GM08714 (cell line): ENCODE results near the gene TMUB1.

Experiments
- H3K4me3 ChIP-seq: fragments of 200-500 bp; sonication (Bioruptor generic); 2 replicates; pipeline ENCODE4 v1.5.1; 2014; ENCODE audit warnings: mild to moderate bottlenecking, low read length, inconsistent platforms
- ZNF274 ChIP-seq: IDR thresholded peaks from 2 replicates; pipeline ENCODE4 v1.6.1; 2012; ENCODE audit warnings: mild to moderate bottlenecking, low read depth, low read length

Gene TMUB1

DNA sequence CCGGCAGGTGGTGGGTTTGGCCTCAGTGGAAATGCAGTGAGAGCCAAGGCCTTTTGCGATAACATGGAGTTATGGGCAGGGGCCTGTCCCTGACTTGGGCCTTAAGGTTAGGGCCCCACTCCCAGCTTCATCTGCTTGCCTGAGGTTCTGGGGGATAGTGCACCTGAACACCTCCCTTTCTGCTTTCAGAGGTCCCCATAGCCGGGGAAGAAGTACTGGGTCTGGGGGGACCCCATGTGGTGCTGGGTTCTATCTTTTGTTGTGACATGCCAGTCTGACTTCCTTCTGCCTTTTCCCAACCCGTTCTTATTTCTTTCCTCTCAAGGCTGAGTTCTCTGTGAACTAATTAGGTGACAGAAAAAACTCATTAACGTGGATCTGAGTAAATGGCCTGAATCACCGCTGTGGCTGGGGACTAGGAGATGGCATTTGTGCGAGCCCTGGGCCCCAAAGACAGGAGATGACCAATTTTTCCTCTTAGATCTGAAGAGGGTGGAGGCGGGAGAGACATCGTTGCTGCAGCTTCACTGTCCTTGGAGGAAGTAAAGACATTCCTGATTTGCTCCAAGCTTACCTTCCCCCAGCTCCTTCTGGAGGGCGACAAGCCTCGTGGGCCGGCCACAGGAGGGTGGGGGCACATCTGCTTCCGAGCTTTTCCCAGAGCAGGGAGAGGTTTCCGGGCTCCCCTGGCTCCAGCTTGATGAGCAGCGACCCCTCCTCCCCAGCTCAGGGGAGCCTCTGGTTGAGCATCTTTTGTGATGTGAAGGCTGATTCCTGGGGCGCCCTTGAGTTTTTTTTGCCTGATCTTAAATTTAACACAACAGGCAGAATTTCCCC is 4.9 kb upstream of the TMUB1 start:
- no peak for TF ChIP-seq ZNF274
- H3K4me3 ChIP-seq, result peak overlapping the region; percentile 90; the same call in 1 of the 2 replicates

- H3K4me3 ChIP-seq, result peak overlapping the region; percentile 90
Measured at GRCh38 chr7:151087245-151088018, 4.1 kb upstream of the TMUB1 start.

GRCh38 chr7:151086802-151087244 is 3.5 kb upstream of the TMUB1 start:
- H3K4me3 ChIP-seq, result peak overlapping the region; percentile 90
- no peak for TF ChIP-seq ZNF274

More at GRCh38 chr7:151087245-151088018, 4.1 kb upstream of the TMUB1 start:
- no peak for TF ChIP-seq ZNF274

DNA sequence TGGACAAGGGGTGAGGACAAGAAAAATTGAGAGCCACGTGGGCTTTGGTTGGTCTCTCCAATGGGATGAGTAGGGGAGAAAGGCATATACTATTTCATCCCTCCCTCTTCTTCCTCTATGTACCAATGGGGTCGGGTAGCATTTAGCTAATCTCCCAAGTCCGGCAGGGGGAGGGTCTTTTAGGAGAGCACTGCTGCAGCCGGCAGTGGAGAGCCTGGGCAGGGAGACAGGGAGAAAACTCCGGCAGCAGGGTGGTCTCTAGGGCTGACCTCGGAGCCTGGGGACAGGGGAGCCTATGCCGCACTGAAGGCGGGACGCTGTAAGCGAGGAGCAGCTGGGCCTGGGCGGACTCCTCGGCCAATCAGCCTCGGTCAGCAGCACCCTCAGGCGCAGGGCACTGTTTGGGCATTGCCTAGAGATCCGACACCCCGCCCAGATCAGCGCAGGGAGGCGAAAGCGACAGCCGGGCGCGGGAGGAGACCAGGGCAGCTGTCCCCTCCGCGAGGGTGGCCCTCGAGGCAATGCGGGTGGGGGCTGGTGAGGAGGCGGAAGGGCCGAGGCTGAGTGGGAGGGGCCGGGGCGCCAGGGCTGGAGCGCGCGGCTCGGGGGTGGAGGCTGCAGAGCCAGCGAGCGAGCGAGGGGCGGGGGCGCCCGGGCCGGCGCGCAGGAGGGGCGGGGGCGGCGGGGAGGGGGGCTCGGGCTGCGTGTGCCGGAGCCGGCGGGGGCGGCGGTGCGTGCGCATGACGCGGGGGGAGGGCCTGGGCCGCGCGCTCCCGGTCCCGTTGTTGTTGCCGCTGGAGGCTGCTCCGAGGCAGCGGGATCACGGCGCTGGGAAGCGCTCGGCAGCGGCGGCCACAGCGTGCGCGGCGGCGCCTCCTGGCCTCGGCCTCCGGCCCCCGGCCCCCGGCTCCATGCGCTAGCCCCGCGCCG is 2.7 kb upstream of the TMUB1 start, which contains the start of gene AGAP3:
Gene AGAP3, plus strand, starts transcription at position 785 of the 930 bp plus-strand sequence. CDS start 267 bp downstream, outside the sequence.
- TF ChIP-seq ZNF274, result no peak
- H3K4me3 ChIP-seq, result peak within 1 kb of the TSS; percentile 90

- no peak for TF ChIP-seq ZNF274
- H3K4me3 ChIP-seq, result peak overlapping the region; percentile 54; the same call in 1 of the 2 replicates
Measured at GRCh38 chr7:151085329-151085690, 2.0 kb upstream of the TMUB1 start.

- TF ChIP-seq ZNF274, result no peak
Measured at GRCh38 chr7:151083824-151084160, 499 bp upstream of the TMUB1 start.

GRCh38 chr7:151082141-151083070 is 887 bp downstream of the TMUB1 start:
- no peak for TF ChIP-seq ZNF274
- H3K4me3 ChIP-seq, result peak overlapping the region; percentile 90

More at GRCh38 chr7:151083824-151084160, 499 bp upstream of the TMUB1 start:
- peak overlapping the region; percentile 90; the same call in 1 of the 2 replicates for H3K4me3 ChIP-seq

DNA sequence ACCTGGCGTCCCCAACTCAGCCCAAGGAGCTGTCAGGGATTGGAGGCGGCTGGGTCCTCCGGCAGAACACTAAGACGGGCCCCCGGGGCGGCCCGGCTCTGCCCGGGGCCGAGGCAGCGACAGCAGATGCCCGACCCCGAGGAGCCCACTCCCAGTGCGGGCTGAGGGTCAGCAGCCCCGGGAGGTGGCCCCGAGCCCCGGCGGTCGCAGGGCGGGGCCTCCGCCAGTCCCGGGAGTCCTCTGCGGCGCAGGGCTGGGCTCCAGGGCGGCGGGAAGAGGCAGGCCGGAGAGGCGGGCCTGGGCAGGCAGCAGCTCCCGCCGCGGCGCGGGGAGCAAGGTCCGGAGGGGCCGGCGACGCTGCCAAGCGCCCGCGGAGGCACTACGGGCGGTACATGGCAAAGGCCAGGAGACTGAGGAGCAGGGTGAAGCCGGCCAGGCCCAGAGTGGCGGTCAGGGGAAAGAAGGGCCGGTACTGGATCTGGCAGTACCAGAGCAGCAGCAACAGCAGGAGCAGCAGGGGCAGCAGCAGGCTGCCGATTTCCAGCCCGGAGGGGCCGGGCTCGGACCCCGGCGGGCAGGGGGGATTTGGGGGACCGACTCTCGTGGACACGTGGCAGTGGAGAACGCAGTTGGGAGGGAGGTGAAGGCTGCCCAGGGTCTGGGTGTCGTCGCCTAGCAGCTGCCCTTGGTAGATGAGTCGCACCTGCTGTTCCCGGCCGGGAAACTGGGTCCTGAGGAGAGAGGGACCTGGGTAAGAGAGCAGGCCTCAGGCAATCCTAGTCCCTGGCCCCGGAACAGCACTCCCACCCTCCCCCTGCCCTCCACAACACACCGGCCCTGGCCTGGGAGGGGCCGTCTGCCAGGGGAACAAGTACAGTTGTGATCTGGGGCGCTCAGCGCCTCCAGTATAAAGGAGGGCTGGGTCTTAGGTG is 1.9 kb downstream of the TMUB1 start:
- peak overlapping the region; percentile 29; the same call in 1 of the 2 replicates for H3K4me3 ChIP-seq
- TF ChIP-seq ZNF274, result no peak

DNA sequence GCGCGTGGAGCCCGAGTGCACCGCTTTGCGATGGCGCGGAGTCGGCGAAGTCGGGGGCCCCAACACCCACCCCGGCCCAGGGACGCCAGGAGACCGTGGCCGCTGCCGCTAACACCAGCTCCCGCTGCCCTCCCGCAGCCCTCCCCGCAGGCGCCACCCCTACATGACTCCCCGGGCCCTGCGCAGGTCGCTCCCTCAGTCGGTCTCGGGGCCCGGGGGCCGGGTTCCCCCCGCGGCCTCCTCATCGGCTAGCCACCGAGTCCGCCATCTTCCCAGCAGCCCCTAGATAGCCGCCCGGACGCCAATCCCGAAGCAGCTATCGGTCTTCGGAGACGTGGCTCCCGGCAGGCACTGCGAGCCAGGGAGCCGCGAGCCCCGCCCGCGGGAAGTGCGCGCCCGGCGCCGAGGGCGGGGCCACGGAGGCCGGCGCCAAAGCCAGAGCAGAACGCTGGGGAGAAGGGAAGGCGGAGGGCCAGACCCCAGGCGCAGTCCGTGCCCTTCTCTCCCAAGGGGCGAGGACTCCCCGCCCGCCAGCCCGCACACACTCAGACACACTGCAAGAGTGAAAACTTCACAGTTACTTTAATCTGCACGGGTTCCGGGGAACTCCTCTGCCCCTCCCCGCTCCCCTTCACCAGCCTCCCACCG is 2.6 kb downstream of the TMUB1 start, which contains the start of gene FASTK:
Gene FASTK, minus strand, starts transcription at position 288 of the 648 bp plus-strand sequence. Its CDS starts 43 bp downstream, at position 245.
- H3K4me3 ChIP-seq, result peak within 1 kb of the TSS; percentile 69
- TF ChIP-seq ZNF274, result no peak

- peak overlapping the region; percentile 69 for H3K4me3 ChIP-seq
- no peak for TF ChIP-seq ZNF274
Measured at GRCh38 chr7:151080067-151080521, 3.2 kb downstream of the TMUB1 start.

DNA sequence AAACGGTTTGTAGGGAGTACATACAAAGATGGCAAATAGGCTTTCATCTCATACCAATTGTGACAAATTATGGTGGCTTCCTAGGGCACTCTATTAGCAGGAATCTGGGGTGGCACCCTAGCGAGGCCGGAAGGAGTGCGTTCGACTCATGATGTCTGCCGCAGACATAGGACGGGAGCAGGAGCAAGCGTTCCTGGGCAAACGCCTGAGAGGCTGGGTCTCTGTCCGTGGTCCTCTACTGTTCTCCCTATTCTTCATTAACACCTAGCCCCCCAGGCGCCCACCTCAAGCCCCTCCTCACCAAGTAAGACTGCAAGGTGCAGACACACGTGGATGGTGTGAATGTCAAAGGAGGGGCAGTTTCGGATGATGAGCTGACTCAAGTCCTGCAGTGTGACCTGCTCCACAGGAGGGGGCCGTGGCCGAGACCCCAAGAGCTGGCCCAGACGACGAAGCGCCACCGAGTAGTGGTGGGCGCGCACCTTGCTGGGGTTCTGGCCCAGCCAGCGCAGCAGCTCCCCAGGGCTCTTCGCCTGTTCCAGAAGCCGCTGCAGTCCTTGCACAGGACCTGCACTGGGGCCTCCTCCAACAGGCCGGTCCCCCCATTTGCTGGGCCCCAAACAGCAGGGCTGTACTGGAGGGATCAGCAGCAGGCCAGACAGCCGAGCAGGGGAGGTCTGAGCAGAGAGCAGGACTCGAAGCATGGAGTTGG is 3.9 kb downstream of the TMUB1 start:
- TF ChIP-seq ZNF274, result no peak
- H3K4me3 ChIP-seq, result peak overlapping the region; percentile 69
